ENCODE results near the gene TENM3. TPM values are rescaled to one million over a fixed set of nuclear protein-coding genes. Genes with fewer than 3 reads are reported as not detected.
"Not testable (repeated sequence)": the region's sequence is repeated elsewhere in the genome, so short reads cannot be mapped to it uniquely, and the experiment has no call there.

TENM3 gene
- polyA plus RNA-seq, 12 donors = 15.7 to 33.0 (median 18.3) TPM; not detected in 1

GRCh38 chr4:182337366-182337765, 94.2 kb downstream of the TENM3 start:
- no peak for DNase-seq

GRCh38 chr4:182338063-182338462, 94.9 kb downstream of the TENM3 start:
- no peak for DNase-seq

GRCh38 chr4:182338746-182339145, 95.5 kb downstream of the TENM3 start:
- no peak for DNase-seq

DNA sequence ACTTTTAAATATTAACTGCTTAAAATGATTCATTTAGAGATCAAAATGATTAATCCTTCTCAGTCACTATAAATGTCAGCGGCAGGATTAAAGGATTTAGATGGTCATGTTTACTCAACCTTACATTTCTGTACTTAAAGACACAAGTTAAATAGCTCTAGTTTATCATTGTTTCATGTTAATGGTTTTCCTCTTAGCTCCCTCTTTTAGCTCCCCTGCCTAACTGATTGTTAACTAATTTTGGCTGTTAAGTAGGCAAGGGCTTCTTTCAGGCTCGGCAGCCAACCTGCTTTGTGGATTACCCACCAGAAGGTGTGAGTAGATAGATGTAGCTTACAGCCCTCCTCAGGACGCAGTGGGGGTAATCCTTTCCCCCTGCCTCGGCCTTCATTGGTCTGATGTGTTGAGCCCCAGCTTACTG, 96.0 kb downstream of the TENM3 start:
- DNase-seq = no peak

- no peak for DNase-seq
Measured at GRCh38 chr4:182343453-182343852, 100.3 kb downstream of the TENM3 start.

GRCh38 chr4:182344968-182345367, 101.8 kb downstream of the TENM3 start:
- DNase-seq = no peak

GRCh38 chr4:182346250-182346649, 103.0 kb downstream of the TENM3 start:
- no peak for DNase-seq

GRCh38 chr4:182346675-182347375, 103.6 kb downstream of the TENM3 start:
- DNase-seq = no peak

- DNase-seq = no peak
Measured at GRCh38 chr4:182348779-182349326, 105.7 kb downstream of the TENM3 start.

GRCh38 chr4:182350041-182350440, 106.8 kb downstream of the TENM3 start:
- DNase-seq = no peak

DNA sequence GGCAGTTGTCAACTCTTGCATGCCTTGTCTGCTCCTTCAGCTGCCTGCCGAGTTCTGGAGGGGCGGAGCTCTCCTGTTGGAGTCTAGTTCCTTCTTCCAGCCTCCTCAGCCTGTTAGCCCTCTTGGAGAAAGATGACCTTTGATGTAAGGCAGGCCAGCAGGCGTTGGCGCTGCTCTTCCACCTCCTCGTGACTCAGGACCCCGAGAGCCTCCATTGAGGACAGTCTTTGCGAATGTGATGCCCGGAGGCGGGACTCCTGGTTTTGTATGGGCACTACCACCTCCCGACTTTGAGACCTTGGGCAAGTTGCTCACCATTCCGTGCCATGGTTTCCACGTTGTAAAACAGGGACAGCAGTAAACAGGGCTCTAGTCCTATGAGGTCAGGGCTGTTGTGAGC, 108.3 kb downstream of the TENM3 start:
- DNase-seq = no peak

DNA sequence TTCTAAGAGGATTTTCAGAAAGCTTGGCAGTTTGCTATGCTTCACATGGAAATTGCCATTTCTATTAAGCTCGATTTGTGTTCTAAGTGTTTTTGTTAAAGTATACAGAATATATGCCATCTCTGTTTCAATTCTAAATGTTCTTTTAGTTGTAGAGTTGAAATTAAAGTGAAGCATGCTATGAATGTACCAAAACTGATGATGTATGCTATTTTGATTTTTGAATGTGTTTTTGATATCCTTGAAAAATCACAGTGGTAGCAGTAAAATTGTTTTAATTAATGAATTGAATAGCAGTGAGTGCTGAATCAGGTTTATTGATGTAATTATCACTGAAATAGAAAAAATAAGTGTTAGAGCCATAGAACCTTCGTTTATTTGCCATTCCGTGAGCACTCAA, 110.9 kb downstream of the TENM3 start:
- no peak for DNase-seq

GRCh38 chr4:182354867-182355266, 111.7 kb downstream of the TENM3 start:
- DNase-seq = no peak

- DNase-seq = no peak
Measured at GRCh38 chr4:182367153-182367552, 124.0 kb downstream of the TENM3 start.

- DNase-seq = no peak
Measured at GRCh38 chr4:182369211-182369610, 126.0 kb downstream of the TENM3 start.

- DNase-seq = no peak
Measured at GRCh38 chr4:182370491-182370890, 127.3 kb downstream of the TENM3 start.

GRCh38 chr4:182380771-182381181, 137.6 kb downstream of the TENM3 start:
- no peak for DNase-seq

- no peak for DNase-seq
Measured at GRCh38 chr4:182382941-182383340, 139.7 kb downstream of the TENM3 start.

DNA sequence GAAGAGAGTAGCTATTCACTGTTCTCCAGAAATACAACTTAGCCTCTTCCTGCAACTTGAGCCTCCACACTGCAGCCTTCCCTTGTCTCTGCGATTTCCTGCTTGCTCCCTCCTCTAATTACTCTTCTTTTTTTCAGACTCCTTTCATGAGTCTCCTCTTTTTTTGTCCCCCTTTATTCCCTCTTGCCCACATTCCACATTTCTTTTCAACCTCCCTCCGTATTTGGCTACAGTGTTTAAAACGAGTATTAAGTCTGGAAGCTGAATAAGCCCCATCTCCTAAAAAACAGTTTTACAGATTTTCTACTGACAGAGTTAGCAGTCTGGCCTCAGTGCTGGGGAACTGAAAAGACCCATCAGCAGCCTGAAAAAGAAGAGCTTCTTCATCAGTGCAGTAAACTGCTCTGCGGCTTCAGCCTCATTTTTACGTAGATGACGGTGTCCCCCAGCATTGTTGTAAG, 141.5 kb downstream of the TENM3 start:
- peak; percentile 60 for DNase-seq

DNA sequence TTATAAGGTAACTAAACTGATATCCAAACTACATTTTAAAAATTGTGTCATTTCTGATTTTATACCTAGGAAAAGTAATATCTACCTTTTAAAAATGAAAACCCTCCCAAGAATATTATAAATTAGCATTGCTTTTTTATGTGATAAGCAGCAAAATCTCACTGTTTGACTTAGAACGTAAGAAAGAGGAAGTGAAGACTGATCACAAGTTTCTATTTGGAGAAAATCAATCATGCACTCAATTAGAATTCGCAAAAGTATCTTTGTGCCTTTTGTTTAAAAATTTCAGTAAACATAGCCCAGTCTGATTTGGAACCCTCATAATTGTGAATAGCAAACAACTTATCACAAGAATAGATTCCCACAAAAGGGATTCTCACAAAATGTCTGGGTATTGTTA, 142.7 kb downstream of the TENM3 start:
- no peak for DNase-seq

DNA sequence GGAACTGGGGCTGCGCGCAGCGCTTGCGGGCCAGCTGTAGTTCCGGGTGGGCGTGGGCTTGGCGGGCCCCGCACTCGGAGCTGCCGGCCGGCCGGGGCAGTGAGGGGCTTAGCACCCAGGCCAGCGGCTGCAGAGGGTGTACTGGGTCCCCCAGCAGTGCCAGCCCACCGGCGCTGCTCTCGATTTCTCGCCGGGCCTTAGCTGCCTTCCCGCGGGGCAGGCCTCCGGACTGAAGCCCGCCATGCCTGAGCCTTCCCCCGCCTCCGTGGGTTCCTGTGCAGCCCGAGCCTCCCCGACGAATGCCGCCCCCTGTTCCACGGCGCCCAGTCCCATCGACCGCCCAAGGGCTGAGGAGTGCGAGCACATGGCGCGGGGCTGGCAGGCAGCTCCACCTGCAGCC, 143.4 kb downstream of the TENM3 start:
- DNase-seq = not testable (repeated sequence)

DNA sequence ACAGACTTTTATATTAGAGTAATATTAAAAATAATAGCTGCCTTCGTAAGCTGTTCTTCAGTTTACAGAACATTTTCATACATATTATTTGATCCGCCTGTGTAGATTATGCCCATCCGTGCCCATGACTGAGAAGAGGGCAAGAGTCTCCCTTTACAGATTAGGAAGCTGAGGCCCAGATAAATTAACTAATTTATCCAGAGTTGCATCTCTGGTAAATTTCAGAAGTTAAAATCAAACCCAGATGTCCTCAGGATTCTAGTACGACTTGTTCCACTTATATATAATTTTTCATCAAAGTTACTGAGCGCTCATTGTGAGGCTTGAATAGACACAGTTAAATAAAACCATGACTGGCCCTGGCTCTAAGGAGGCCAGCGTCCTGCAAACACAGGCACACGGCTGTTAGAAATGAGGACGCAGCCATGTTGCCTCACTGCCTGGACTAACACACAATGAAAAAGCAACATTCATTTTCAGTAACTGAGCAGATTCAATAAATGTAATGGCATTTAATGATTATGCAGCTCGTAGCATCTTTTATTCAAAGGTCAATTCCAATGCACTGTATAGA, 148.0 kb downstream of the TENM3 start:
- DNase-seq = no peak

- DNase-seq = no peak
Measured at GRCh38 chr4:182394181-182394580, 151.0 kb downstream of the TENM3 start.
